Mesenteric fat pad (tissue), 1 donor: ENCODE measurements around the gene CLTB. TPM values are rescaled to one million over a fixed set of nuclear protein-coding genes. Genes with fewer than 3 reads are reported as not detected.

Source experiments
- DNase-seq: peaks from one replicate; pipeline ENCODE4 v3.0.0-alpha.2; 2020; ENCODE audit warnings: low spot score
- total RNA-seq: library from RNA; stranded (reverse); fragmentation: NEBNext Ultra II Directional; extraction: Animal tissue kit (Norgen Biotek cat#: 25700); gene quantifications from one replicate; pipeline ENCODE4 v1.2.1, GENCODE V29; 2021
- donor health status: DM: yes; HTN: yes; CAD: no.

Gene CLTB
- total RNA-seq, 1 donor from 2014 or later = 84.7 TPM

DNA sequence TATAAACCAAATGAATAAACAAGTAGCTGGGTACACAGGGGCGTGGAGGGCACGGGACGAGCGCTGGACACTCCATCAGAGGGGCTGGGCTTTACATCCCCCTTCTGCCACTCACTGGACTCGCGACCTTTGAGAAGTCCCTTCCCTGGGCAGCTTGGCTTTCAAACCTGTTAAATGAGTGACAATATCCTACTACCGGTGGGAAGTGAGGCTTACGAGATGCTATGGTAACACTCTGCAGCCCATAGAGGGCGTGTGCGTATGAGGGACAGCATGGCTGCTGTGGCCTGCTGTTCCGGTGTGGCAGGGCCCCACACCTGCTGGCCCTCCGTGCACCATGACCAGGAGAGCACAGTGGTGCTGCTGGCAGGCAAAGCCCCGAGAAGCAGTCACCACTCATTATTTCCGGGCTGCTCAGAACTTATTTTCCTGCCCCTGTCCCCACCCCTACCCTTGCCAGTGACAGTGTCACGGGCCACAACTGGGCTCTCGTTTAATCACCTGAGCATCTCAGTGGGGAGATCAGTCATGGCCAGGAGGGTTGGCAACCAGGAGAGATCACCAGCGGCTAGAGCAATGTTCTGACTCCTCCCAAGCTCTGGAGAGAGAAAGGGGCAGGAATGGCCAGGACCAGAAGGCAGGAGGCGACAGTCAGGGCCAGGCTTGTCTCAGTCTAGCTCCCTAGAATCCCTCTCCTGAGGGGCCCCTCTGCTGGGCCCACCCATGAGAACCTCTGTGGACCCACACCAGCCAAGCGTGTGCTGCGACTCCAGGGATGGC, 10.5 kb downstream of the CLTB start:
- DNase-seq = no peak

DNA sequence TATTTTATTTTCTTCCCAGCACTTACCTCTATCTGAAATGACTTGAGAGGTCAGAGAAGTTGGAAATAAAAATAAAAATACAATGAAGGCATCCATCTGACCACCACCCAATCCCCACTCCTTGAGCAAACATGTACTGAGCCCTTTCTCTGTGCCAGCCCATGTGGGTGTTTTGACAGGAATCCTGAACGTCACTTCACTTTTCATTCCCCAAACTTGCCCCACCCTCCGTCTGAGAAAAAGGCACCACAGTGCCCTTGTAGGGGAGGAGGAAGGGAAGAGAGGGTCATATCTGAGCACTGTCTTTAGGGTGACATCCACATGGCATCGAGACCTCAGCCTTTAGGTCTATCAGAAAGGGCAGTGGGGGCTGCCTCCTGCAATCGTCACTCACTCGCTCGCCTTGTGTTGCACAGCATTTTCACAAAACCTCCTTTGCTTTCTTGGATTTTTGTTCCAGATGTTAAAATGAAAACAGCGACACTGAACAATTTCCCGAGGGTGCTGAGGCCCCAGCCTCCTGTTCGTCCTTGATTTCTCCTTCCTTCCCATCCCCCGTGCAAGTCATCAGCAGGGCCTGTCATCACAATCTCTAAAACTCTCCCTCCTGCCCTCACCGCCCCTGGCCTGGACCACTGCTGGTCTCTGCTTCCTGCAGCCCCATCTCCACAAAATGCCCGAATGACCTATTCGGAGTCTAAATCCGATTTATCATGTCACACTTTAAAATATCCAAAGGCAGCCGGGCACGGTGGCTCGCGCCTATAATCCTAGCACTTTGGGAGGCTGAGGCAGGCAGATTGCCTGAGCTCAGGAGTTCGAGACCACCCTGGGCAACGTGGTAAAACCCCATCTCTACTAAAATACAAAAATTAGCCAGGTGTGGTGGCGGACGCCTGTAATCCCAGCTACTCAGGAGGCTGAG, 14.8 kb downstream of the CLTB start:
- DNase-seq = no peak

DNA sequence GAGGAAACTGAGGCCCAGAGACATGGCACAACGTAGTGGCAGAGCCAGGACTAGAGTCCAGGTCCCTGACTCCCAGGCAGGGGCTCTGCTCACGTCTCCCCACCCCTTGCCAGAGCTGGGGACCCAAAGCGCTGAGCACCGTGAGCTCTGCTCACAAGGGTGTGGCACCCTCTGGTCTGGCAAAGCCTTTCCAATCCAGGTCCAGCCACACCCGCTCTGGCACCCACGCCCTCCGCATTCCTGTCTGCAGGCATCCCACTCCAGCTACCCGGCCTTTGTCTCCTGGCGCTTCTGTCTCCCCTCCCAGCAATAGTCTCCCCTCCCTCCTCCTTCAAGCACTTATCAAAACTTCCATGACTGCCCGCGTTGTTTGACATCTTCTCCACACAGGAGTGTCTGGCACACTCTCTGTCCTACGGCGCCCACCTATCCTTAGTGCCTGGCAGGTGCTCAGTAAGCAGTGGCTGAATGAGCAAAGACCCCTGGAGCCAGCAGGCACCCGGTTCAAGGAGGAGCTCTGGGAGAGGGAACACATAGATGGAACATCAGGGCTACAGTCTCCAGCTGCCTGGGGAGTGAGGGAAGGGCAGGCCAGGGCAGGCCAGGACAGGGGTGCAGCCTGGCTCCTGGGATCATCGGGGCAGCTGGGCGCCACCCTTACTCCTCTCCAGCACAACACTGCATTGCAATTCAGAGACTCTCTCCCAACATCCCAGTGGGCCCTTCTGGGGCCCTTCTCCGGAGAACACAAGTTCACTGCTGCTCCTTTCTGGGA, 15.8 kb downstream of the CLTB start:
- no peak for DNase-seq

DNA sequence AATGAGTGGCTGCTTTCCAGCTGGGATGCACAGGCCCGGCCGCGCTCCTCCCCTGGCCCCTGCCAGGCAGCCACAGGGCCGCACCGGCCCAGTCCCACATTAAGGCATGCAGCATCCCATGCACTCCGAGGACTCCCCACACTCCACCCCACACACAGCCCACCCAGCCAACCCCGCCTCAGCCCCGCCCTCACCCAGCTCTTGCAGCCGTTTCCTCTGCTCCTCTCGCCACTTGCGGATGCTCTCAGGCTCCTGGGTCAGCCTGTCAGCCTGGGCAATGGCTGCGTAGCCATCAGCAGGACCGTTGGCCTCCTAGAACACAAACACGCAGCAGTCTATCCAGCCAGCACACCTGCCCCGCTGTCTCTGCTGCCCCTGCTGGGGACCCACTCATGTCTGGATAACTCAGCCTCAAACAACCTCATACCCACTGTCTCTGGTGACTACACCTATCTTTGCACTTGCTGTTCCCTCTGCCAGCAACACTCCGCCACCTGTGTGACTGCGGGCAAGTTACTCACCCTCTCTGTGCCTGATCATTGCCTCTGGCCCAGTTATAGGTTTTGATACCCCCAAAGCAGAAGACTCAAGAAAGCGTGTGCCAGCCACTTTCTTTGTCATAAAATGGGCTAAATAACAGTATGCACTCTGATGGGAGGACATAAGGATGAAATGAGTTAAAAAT, 18.5 kb downstream of the CLTB start:
- DNase-seq = no peak

DNA sequence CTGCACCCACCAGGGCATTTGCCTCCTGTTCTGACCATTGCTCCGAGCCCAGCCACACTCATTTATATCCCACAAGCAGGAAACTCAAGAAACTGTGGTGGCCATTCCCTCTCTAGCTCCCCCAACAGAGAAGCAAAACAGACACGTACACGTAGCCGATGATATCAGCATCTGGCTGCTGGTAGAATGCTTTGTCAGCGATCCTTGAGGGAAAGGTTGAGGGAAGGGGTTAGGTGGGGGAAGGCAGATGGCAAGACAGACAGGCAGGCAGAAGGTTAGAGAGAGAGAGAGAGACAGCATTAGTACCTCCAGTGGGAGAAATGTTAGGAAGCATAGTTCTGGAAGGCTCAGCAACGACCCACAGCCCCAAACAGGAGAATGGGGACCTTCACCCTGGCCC, 20.0 kb downstream of the CLTB start:
- no peak for DNase-seq

DNA sequence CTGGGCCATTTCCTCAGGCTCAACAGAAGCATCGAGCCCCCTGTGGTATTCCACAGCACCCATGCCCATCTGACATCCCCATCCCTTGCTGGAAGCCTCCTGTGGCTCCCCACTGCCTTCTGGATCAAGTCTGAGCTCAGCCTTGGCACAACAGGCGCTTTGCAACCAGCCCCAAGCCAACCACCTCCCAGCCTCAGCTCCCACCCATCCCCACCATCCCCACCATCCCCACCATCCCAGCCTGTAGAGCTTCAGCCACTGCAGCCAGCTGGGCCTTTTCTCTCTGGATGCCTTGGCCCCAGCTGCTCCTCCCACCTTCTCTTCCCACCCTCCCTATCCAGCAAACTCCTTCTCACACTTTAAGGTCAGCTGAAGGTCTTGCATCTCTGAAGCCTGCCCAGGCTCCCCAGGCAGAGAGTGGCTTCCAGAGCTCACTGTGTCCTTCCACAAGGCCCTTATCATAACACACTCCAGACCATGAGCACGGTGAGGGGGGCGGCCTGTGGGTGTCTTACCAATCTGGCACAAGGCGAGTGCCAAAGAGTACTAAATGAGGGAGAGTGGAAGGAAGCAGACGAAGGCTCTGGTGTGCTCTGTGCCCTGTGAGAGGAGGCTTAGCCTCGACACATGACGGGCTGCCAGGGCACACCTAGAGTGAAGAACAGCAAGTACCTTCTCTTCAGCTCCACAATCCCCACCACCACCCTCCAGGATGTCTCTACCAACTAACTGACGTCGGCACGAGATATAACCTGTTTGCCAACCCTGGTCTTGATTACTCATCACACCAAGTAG, 21.3 kb downstream of the CLTB start:
- DNase-seq = no peak

DNA sequence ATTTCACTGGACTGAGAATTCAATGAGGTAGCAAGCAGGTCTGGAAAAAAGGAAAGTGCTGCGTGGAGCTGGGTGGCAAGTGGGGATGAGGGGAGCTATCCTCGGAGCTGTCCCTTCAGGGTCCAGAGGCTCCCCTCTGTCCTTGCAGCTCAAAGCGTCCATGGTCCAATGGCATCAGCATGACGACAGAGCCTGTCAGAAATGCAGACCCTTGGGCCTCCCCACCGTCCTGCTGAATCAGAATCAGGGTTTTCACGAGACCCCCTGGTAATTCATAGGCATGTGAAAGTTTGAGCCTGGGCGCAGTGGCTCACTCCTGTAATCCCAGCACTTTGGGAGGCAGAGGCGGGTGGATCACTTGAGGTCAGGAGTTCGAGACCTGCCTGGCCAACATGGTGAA, 22.2 kb downstream of the CLTB start:
- no peak for DNase-seq

DNA sequence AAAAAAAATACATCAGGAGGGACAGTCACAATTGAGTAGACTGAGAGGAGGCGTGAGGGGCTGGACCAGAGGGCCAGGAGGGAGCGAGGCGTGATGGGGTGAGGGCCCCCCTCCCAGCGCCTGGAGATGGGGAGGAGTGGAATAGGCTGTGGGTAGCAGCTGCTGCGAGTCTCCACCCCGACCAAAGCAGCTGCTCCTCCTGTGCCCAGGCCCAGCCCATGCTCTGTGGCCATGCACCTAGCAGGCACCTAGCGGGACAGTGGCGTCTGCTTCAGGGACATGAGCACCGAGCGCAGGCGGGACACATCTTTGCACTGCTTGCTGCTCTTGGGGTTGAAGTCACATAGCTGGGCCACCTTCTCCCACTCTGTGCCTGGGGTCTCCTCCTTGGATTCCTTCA, 23.8 kb downstream of the CLTB start:
- DNase-seq = no peak

DNA sequence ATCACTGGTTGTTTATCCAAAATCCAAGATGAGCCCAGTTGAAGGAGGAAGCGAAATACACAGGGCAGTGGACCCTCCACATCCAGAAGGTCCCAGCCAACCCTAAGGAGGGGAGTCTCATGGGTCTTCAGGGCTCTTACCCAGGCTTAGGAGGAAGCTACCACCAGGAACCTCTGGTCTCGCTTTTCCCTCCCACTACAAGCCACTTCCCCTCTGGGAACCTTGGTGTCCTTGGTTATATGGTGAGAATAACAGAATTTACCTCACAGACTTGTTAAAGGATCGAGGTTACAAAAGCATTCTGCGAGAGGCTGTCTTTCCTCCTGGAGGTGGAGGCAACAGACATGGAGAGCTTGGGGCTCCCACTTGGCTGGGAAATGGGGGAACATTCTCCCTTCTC, 24.3 kb downstream of the CLTB start:
- DNase-seq = no peak

DNA sequence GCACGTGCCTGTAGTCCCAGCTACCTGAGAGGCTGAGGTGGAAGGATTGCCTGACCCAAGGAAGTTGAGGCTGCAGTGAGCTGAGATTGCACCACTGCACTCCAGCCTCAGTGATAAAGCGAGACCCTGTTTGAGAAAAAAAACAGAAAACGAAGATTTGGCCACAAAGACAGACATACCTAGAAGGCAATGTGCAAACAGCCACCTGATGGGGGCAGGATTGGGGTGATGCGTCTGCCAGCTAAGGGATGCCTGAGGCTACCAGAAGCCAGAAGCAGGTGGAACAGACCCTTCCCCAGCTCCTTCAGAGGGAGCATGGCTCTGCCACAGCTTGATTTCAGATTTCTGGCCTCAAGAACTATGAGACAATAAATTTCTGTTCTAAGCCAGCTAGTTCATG, 24.9 kb downstream of the CLTB start:
- no peak for DNase-seq

DNA sequence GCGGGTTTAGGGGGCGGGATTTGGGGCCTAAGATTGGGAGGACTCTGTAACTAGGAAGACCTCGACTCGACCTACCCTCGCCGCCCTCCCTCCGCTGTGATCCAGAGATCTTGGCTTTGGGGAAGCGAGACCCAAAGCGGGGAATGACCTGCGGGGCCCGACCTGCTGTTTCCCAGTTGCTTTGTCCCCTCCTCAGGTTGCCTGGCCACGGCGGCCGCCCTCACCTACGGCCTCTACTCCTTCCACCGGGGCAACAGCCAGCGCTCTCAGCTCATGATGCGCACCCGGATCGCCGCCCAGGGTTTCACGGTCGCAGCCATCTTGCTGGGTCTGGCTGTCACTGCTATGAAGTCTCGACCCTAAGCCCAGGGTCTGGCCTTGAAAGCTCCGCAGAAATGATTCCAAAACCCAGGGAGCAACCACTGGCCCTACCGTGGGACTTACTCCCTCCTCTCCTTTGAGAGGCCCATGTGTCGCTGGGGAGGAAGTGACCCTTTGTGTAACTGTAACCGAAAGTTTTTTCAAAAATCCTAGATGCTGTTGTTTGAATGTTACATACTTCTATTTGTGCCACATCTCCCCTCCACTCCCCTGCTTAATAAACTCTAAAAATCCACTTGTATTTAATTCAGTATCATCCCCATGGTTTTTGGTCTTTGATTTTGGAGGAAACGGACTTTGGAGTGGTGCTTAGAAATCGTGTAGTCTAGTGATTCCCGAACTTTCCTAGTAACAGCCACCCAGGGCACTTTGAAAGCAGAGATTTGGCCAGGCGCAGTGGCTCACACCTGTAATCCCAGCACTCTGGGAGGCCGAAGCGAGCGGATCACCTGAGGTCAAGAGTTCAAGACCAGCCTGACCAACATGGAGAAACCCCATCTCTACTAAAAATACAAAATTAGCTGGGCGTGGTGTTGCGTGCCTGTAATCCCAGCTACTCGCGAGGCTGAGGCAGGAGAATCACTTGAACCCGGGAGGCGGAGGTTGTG, 26.9 kb downstream of the CLTB start:
- DNase-seq = peak; percentile 98

DNA sequence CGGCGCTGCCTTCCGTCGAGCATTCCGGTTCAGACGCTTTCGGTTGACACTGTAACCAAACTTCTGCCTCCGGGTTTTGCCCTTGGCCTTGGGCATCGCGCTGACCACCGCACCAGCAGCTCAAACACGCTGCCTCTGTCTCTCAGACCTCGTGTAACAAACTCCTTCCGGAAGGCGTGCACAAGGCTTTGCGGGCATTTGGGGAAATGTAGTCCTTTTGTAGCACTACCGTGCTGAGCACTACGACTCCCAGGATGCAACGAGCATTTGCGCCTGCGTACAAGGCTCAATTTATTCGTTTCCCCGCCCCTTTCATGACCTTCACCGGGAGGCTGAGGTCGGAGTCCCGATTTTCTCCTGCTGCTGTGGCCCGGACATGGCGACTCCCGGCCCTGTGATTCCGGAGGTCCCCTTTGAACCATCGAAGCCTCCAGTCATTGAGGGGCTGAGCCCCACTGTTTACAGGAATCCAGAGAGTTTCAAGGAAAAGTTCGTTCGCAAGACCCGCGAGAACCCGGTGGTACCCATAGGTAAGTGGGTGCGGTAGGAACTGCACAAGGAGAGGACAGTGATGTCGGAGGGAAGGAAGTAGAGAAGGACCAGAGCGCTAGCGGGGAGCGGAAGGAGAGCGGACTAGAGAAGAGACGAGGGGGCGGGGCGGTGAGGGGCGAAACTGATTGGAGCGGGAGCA, 27.8 kb downstream of the CLTB start, which contains the start of the genes HIGD2A and NOP16:
Gene HIGD2A, plus strand, starts transcription at position 308 of the 691 bp plus-strand sequence. Its CDS starts 69 bp downstream, at position 377.
Gene NOP16, minus strand, starts transcription at position 155 of the 691 bp plus-strand sequence. Its CDS starts 59 bp downstream, at position 96.
- DNase-seq = peak; percentile 93

DNA sequence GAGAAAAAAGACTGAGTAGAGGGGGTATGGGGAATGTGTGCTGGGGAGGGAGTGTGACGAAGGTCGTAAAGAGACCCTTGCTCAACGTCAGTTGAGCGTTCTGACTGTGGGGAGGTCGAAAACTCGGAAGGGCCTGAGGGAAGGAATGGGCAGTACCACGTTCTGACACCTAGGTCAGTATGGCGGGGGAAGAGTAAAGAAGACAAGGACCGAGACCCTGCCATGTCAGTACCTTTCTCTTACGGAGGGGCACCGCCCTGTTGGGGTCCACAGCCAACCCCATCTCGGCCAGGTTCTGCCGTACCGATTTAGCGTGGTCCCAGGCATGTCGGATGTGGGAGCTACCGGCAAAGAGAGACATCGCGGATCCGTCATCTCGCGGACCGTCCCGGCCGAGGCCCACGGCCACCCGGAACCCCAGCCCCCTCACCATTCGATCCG, 28.3 kb downstream of the CLTB start:
- no peak for DNase-seq

DNA sequence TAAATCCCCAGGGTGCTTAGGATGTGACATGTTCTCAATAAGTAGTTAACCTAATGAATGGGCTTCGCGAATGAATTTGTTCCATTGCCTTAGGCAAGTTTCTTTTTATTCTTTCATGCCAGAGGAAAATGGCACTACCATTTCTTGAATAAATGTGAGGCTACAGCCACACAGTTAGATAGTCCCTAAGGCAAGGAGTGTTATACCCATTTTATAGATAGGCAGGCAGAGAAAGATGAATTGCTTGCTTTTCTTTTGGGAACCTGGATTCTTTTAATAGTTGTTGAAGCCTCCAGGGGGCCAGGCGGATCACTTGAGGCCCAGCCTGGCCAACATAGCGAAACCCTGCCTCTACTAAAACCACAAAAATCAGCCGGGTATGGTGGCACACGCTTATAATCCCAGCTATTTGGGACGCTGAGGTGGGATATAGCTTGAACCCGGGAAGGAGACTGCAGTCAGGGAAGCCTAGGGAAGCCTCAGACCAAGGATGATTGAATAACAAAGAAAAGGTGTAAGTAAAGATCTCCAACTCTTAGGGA, 28.9 kb downstream of the CLTB start:
- DNase-seq = no peak

DNA sequence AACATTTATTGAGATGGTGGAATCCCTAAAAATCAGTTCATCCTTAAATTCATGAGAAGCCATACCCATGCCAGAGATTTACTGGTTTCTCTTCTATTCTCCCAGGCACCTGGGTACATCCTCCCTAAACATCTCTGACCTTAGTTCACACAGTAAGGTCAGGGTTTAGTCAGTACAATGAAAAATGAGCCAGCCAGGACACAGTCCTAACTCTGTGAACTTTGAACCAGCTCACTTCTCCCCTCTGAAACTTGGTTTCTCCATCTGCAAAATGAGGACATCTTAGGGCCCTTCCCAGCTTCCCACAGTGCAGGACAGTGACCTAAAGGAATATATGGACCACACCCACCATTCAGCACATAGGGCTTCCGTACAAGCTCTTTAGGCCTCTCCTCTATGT, 29.8 kb downstream of the CLTB start:
- DNase-seq = no peak

DNA sequence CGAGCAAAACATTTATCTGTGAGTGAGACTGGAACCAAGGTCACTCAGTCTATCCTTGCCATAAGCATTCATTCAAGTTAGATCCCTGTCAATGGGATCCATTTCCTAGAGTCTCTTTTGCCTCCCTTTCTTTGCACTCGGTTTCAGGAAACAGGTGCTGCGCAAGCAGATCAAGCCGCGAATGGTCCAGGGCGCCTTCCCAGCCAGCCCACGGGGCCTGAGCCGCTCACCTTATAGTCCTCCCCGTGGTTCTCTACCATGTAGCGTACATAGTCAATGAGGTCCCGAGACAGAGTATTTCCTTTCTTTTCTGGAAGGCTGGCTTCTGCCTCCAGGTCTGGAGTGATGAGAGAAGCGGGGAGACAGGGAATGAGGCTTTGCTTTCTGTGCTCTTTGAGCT, 31.3 kb downstream of the CLTB start:
- DNase-seq = no peak

DNA sequence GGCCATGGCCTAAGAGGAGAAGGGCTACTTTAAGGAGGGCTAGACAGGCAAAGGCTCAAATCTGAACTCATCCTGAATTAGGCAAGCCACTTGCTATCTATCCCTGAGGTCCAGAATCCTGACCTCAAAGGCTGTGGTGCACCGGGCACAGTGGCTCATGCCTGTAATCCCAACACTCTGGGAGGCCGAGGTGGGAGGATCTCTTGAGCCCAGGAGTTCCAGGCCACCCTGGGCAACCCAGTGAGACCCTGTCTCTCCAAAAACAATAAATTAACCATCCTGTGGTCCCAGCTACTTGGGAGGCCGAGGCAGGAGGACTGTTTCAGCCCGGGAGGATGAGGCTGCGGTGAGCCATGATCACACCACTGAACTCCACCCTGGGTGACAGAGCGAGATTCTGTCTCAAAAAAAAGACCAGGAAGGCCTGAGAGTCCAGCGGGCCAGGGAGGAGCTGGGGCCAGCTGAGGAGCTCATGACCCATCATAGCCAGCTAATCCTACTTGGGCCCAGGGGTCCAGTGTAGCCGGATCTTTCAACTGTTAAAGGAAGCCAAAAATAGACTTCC, 31.9 kb downstream of the CLTB start:
- DNase-seq = no peak
